Nephron progenitor cell (in vitro differentiated cells): ENCODE measurements around the gene RAD51B.

Source experiments
- DNase-seq: peaks from one replicate; pipeline ENCODE4 v3.0.0; 2021
- H3K27ac Mint-ChIP-seq: 2 replicates; pipeline ENCODE4 v1.8.0; 2021; ENCODE audit warnings: mild to moderate bottlenecking, moderate library complexity, mixed read lengths
- H3K27me3 Mint-ChIP-seq: 2 replicates; pipeline ENCODE4 v1.8.0; 2021; ENCODE audit warnings: mild to moderate bottlenecking, low read depth, mixed read lengths; ENCODE audit not compliant: poor library complexity
- H3K36me3 Mint-ChIP-seq: 2 replicates; pipeline ENCODE4 v1.8.0; 2021; ENCODE audit warnings: low read depth, mixed read lengths
- H3K4me1 Mint-ChIP-seq: 2 replicates; pipeline ENCODE4 v1.8.0; 2021; ENCODE audit warnings: mixed read lengths
- H3K4me3 Mint-ChIP-seq: 2 replicates; pipeline ENCODE4 v1.8.0; 2021; ENCODE audit warnings: mild to moderate bottlenecking, moderate library complexity, mixed read lengths
- H3K9me3 Mint-ChIP-seq: 2 replicates; pipeline ENCODE4 v1.8.0; 2021; ENCODE audit warnings: mild to moderate bottlenecking, moderate library complexity, mixed read lengths
- CTCF ChIP-seq: fragments of 200-600 bp; sonication (generic); IDR thresholded peaks from 2 replicates; pipeline ENCODE4 v1.5.0; 2021; ENCODE audit warnings: antibody characterized with exemption

Gene RAD51B

GRCh38 chr14:68458840-68459469 lies 639.4 kb downstream of the RAD51B start:
- peaks cover 27% of the 10 kb centered on the region for H3K9me3 Mint-ChIP-seq
- peaks cover 39% of the 10 kb centered on the region for H3K4me1 Mint-ChIP-seq
- H3K36me3 Mint-ChIP-seq: peaks cover 25% of the 10 kb centered on the region
- DNase-seq: no peak
- H3K27me3 Mint-ChIP-seq: peaks cover under 1% of the 10 kb centered on the region
- peak overlapping the region; percentile 90 for H3K27ac Mint-ChIP-seq
- no peak for TF ChIP-seq CTCF
- no peak overlapping the region for H3K4me3 Mint-ChIP-seq

GRCh38 chr14:68459480-68460136 lies 640.0 kb downstream of the RAD51B start:
- peaks cover 20% of the 10 kb centered on the region for H3K9me3 Mint-ChIP-seq
- peaks cover 3% of the 10 kb centered on the region for H3K27me3 Mint-ChIP-seq
- H3K4me3 Mint-ChIP-seq: no peak overlapping the region
- TF ChIP-seq CTCF: no peak
- H3K27ac Mint-ChIP-seq: peak overlapping the region; percentile 90
- peaks cover 46% of the 10 kb centered on the region for H3K4me1 Mint-ChIP-seq
- H3K36me3 Mint-ChIP-seq: peaks cover 19% of the 10 kb centered on the region
- DNase-seq: no peak

- no peak for TF ChIP-seq CTCF
- DNase-seq: no peak
- H3K4me3 Mint-ChIP-seq: no peak overlapping the region
- H3K27me3 Mint-ChIP-seq: peaks cover 3% of the 10 kb centered on the region
- H3K36me3 Mint-ChIP-seq: peaks cover 11% of the 10 kb centered on the region
- peaks cover 54% of the 10 kb centered on the region for H3K4me1 Mint-ChIP-seq
- H3K27ac Mint-ChIP-seq: no peak overlapping the region
- peaks cover 11% of the 10 kb centered on the region for H3K9me3 Mint-ChIP-seq
Observed at GRCh38 chr14:68460541-68460940, 641.0 kb downstream of the RAD51B start.

GRCh38 chr14:68461086-68461485 lies 641.5 kb downstream of the RAD51B start:
- peaks cover 5% of the 10 kb centered on the region for H3K9me3 Mint-ChIP-seq
- peaks cover 5% of the 10 kb centered on the region for H3K36me3 Mint-ChIP-seq
- no peak for DNase-seq
- no peak overlapping the region for H3K4me3 Mint-ChIP-seq
- peaks cover 3% of the 10 kb centered on the region for H3K27me3 Mint-ChIP-seq
- TF ChIP-seq CTCF: no peak
- peak overlapping the region; percentile 60 for H3K27ac Mint-ChIP-seq
- peaks cover 54% of the 10 kb centered on the region for H3K4me1 Mint-ChIP-seq

GRCh38 chr14:68462683-68463082 lies 643.1 kb downstream of the RAD51B start:
- no peaks in the 10 kb centered on the region for H3K9me3 Mint-ChIP-seq
- no peak for DNase-seq
- peaks cover 3% of the 10 kb centered on the region for H3K27me3 Mint-ChIP-seq
- no peak for TF ChIP-seq CTCF
- H3K27ac Mint-ChIP-seq: no peak overlapping the region
- H3K4me3 Mint-ChIP-seq: no peak overlapping the region
- H3K4me1 Mint-ChIP-seq: peaks cover 54% of the 10 kb centered on the region
- H3K36me3 Mint-ChIP-seq: no peaks in the 10 kb centered on the region

GRCh38 chr14:68463299-68463698 lies 643.7 kb downstream of the RAD51B start:
- Mint-ChIP-seq H3K4me3 (no peak overlapping the region), H3K27ac (no peak overlapping the region), H3K4me1 (peaks cover 57% of the 10 kb centered on the region), H3K27me3 (peaks cover 3% of the 10 kb centered on the region), H3K36me3 (no peaks in the 10 kb centered on the region), H3K9me3 (no peaks in the 10 kb centered on the region)
- no peak for TF ChIP-seq CTCF
- no peak for DNase-seq
